SIG-M5 (cell line): ENCODE results near the gene KBTBD8.

Experiments
- DNase-seq: peaks from one replicate; lab custom pipeline; 2025; lab: John Stamatoyannopoulos, UW

Gene KBTBD8

GRCh38 chr3:67034371-67034770, 36.3 kb downstream of the KBTBD8 start:
- no peak for DNase-seq

GRCh38 chr3:67037615-67038014, 39.5 kb downstream of the KBTBD8 start:
- no peak for DNase-seq

DNA sequence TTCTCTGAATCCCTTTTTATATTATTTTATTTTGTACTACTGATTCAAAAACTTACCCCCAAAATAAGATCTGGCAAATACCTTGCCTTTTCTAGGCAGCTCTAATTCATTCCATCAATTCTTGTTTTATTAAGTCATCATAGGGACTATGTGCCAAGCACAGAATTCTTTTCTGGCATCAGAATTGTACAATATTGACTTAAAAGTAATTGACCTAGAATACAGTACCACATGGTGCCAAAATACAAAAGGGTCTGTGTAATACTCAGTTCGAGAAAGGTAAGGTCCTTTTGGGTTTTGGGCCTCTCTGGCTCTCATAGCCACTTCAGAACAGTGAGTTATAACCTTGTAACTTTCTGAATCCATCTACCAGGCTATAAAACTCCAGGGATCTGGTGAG, 46.2 kb downstream of the KBTBD8 start:
- DNase-seq: no peak

GRCh38 chr3:67044955-67045354, 46.8 kb downstream of the KBTBD8 start:
- no peak for DNase-seq

- no peak for DNase-seq
Measured at GRCh38 chr3:67045711-67046465, 47.8 kb downstream of the KBTBD8 start.

DNA sequence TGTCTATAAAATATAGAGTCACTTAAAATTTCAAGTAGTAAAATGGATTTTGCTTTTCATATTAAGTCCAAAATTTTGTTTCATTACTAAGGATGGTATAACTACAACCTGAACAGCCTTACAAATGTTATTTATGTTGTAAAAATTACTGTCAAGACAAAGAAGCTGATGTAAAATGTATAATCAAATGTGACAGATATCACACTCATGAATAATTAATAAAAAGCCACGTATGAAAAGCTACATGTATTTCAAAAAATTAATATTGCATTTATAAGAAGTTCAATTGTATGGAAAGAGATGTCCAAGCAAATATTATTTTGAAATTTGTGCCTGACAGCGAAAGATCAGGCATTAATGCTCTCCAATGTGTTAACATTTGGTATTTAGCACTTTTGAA, 48.9 kb downstream of the KBTBD8 start:
- DNase-seq: no peak

GRCh38 chr3:67048067-67048714, 50.1 kb downstream of the KBTBD8 start:
- DNase-seq: peak; percentile 55

- DNase-seq: no peak
Measured at GRCh38 chr3:67048715-67049074, 50.6 kb downstream of the KBTBD8 start.

- DNase-seq: no peak
Measured at GRCh38 chr3:67059443-67059842, 61.3 kb downstream of the KBTBD8 start.
